A549 (cell line): ENCODE results near the gene SYCE3. TPM values are rescaled to one million over a fixed set of nuclear protein-coding genes. Genes with fewer than 3 reads are reported as not detected.

Experiments
- ATAC-seq, 2 experiments: fragments of 200-7000 bp in 1 of 2; fragments of >200 bp in 1 of 2; cut with Nextera tagmentation in 1 of 2; cut with Tn5 transposase in 1 of 2; 3 replicates each; pipeline versions ENCODE4 v1.8.0 to v1.9.1; 2018 to 2020; ENCODE audit warnings: mild to moderate bottlenecking in 1 of 2, moderate library complexity in 1 of 2
- CTCF ChIA-PET: fragments of 300-600 bp; sonication (Branson Sonifier 250); formaldehyde crosslinking; extraction: SDS; loops from one replicate; lab custom pipeline; 2021; ENCODE audit warnings: antibody characterized with exemption, inconsistent platforms; lab: Yijun Ruan, JAX
- POLR2A ChIA-PET: fragments of 350-600 bp; formaldehyde crosslinking; extraction: SDS; loops from one replicate; lab custom pipeline; 2021; ENCODE audit warnings: antibody characterized with exemption, inconsistent platforms; lab: Yijun Ruan, JAX
- DNase-seq, 2 experiments: peaks; one replicate each; pipeline versions ENCODE4 v3.0.0 to v3.0.0-alpha.2; 2011 to 2016; ENCODE audit warnings: low read depth in 1 of 2, low spot score in 1 of 2
- FAIRE-seq: peaks from 2 replicates; lab custom pipeline; 2011; peaks lifted over from hg19 to GRCh38; lab: Jason Lieb, UNC
- H3K27ac ChIP-seq, 2 experiments: fragments of >200 bp; sonication (Bioruptor Twin); formaldehyde crosslinking; 3 replicates each; pipeline ENCODE4 v1.5.1; 2016 to 2017
- H3K4me1 ChIP-seq: fragments of >200 bp; sonication (Bioruptor Twin); formaldehyde crosslinking; 3 replicates; pipeline ENCODE4 v1.6.1; 2016
- H3K4me2 ChIP-seq: fragments of >200 bp; sonication (Bioruptor Twin); formaldehyde crosslinking; 3 replicates; pipeline ENCODE4 v1.6.1; 2016
- H3K4me3 ChIP-seq: fragments of >200 bp; sonication (Bioruptor Twin); formaldehyde crosslinking; 3 replicates; pipeline ENCODE4 v1.5.1; 2016
- H3K9me3 ChIP-seq: fragments of >200 bp; sonication (Bioruptor Twin); formaldehyde crosslinking; 3 replicates; pipeline ENCODE4 v1.6.1; 2016
- BCL3 ChIP-seq: fragments of >200 bp; sonication (Bioruptor Twin); formaldehyde crosslinking; IDR thresholded peaks from 3 replicates; pipeline ENCODE4 v1.6.1; 2016
- CBX2 ChIP-seq: fragments of 200-600 bp; sonication (generic); IDR thresholded peaks from 2 replicates; pipeline ENCODE4 v1.6.1; 2016; ENCODE audit warnings: low read depth, mild to moderate bottlenecking, borderline replicate concordance
- CEBPB ChIP-seq, 2 experiments: fragments of >200 bp in 1 of 2; sonication (Bioruptor Twin) in 1 of 2; formaldehyde crosslinking in 1 of 2; IDR thresholded peaks; 2 replicates each; pipeline ENCODE4 v1.6.1; 2012 to 2016
- CHD2 ChIP-seq: fragments of 150-350 bp; IDR thresholded peaks from 2 replicates; pipeline ENCODE4 v1.6.1; 2014; ENCODE audit warnings: low read length; ENCODE audit not compliant: partially characterized antibody
- EHF ChIP-seq: fragments of 250-450 bp; sonication (Bioruptor Pico); IDR thresholded peaks from 2 replicates; pipeline ENCODE4 v1.5.0; 2020; ENCODE audit warnings: mild to moderate bottlenecking
- ELK1 ChIP-seq: fragments of 150-350 bp; IDR thresholded peaks from 2 replicates; pipeline ENCODE4 v1.6.1; 2014; ENCODE audit warnings: low read depth, mild to moderate bottlenecking, low read length
- FOSB ChIP-seq: fragments of 250-450 bp; sonication (Bioruptor Pico); IDR thresholded peaks from 2 replicates; pipeline ENCODE4 v1.5.0; 2020; ENCODE audit warnings: mild to moderate bottlenecking, moderate library complexity
- FOXS1 ChIP-seq: fragments of 250-450 bp; sonication (Bioruptor Pico); IDR thresholded peaks from 2 replicates; pipeline ENCODE4 v1.5.0; 2020; ENCODE audit warnings: mild to moderate bottlenecking, moderate library complexity
- HMGXB4 ChIP-seq: fragments of 250-450 bp; sonication (Bioruptor Pico); IDR thresholded peaks from 2 replicates; pipeline ENCODE4 v1.5.0; 2021; ENCODE audit warnings: mild to moderate bottlenecking, moderate library complexity, borderline replicate concordance
- HOXA7 ChIP-seq: fragments of 250-450 bp; sonication (Bioruptor Pico); IDR thresholded peaks from 2 replicates; pipeline ENCODE4 v1.5.0; 2020; ENCODE audit warnings: mild to moderate bottlenecking, moderate library complexity
- JUN ChIP-seq, 2 experiments: fragments of >200 bp; sonication (Bioruptor Twin); formaldehyde crosslinking; IDR thresholded peaks; 2 replicates in 1 of 2; 3 replicates in 1 of 2; pipeline ENCODE4 v1.6.1; 2016 to 2017
- KDM1A ChIP-seq: fragments of 200-600 bp; sonication (generic); IDR thresholded peaks from 2 replicates; pipeline ENCODE4 v1.6.1; 2016; ENCODE audit warnings: low read depth, mild to moderate bottlenecking
- KDM5A ChIP-seq: fragments of 200-600 bp; sonication (generic); IDR thresholded peaks from 2 replicates; pipeline ENCODE4 v1.6.1; 2016; ENCODE audit warnings: antibody characterized with exemption, mild to moderate bottlenecking
- MAX ChIP-seq: IDR thresholded peaks from 2 replicates; pipeline ENCODE4 v1.6.1; 2012
- POLR2A ChIP-seq: IDR thresholded peaks from 2 replicates; pipeline ENCODE4 v1.6.1; 2012; ENCODE audit warnings: mild to moderate bottlenecking, low read length
- RAD21 ChIP-seq, 2 experiments: fragments of >200 bp in 1 of 2; sonication (Bioruptor Twin) in 1 of 2; formaldehyde crosslinking in 1 of 2; IDR thresholded peaks in 1 of 2; conservative IDR thresholded peaks in 1 of 2; 2 replicates in 1 of 2; 3 replicates in 1 of 2; pipeline ENCODE4 v1.6.1; 2012 to 2018; ENCODE audit warnings: inconsistent platforms in 1 of 2
- RCOR1 ChIP-seq: fragments of 150-350 bp; IDR thresholded peaks from 2 replicates; pipeline ENCODE4 v1.6.1; 2014; ENCODE audit warnings: antibody characterized with exemption, low read length, low read depth
- REST ChIP-seq: fragments of 200-600 bp; sonication (generic); IDR thresholded peaks from 2 replicates; pipeline ENCODE4 v1.6.1; 2016; ENCODE audit warnings: antibody characterized with exemption, mild to moderate bottlenecking, moderate library complexity
- TFCP2L1 ChIP-seq: fragments of 250-450 bp; sonication (Bioruptor Pico); IDR thresholded peaks from 2 replicates; pipeline ENCODE4 v1.5.0; 2021; ENCODE audit warnings: mild to moderate bottlenecking
- USF2 ChIP-seq: fragments of 450-650 bp; IDR thresholded peaks from 2 replicates; pipeline ENCODE4 v1.6.1; 2014; ENCODE audit warnings: antibody characterized with exemption
- WGBS: methylation state at CpG from one replicate; pipeline ENCODE4 v1.1.6; 2017; ENCODE audit errors: missing lambda C conversion rate; 5-methylcytosine and 5-hydroxymethylcytosine counted together
- polyA plus RNA-seq, 4 experiments: library from polyadenylated mRNA; depleted of rRNA in 3 of 4; stranded (reverse); fragments of >200 nt; fragmentation: RNase III in 1 of 4; extraction: RNeasy Plus Mini Kit Qiagen cat#74134 plus additional on column Dnase treatment in 1 of 4; gene quantifications; 2 replicates in 3 of 4; 3 replicates in 1 of 4; pipeline ENCODE4 v1.2.3, GENCODE V29; 2011 to 2017

SYCE3 gene
- polyA plus RNA-seq, 2 of the 4 experiments (the other 2 are of a cell fraction), result 0.45 to 0.59 TPM

- no peak for TF ChIP-seq REST
- no peak for TF ChIP-seq CBX2
- TF ChIP-seq MAX, result no peak
- no peak for TF ChIP-seq CHD2
- no peak for TF ChIP-seq POLR2A
- no peak for TF ChIP-seq HOXA7
- TF ChIP-seq USF2, result no peak
- no peak for TF ChIP-seq FOSB (CRISPR knock-in tag)
Observed at GRCh38 chr22:50504369-50505211, 58.1 kb downstream of the SYCE3 start (continued).

- H3K4me1 ChIP-seq, result peaks cover 7% of the 10 kb centered on the region; the same call in 1 of the 3 replicates
- no peak overlapping the region for H3K4me3 ChIP-seq
- H3K9me3 ChIP-seq, result no peaks in the 10 kb centered on the region
- TF ChIP-seq EHF (CRISPR knock-in tag) (no peak), KDM5A (no peak), JUN (IDR thresholded peaks at IDR 0.05) (no peak), ELK1 (no peak), KDM1A (no peak), RCOR1 (no peak), HMGXB4 (CRISPR knock-in tag) (no peak), CEBPB (IDR thresholded peaks at IDR 0.05) (no peak), FOXS1 (CRISPR knock-in tag) (no peak), BCL3 (no peak), POLR2A (no peak), RAD21 (conservative IDR thresholded peaks at IDR 0.05 in 1 of 2, IDR thresholded peaks at IDR 0.05 in 1 of 2) (no peak), TFCP2L1 (CRISPR knock-in tag) (no peak)
- TF ChIP-seq, all 56 proteins: peak for 0
- ATAC-seq (peak in 1 of 2 experiments; percentile 27; a peak in 2 of 6 replicates), DNase-seq (no peak), FAIRE-seq (no peak)
- Histone ChIP-seq H3K27ac (no peak overlapping the region), H3K4me2 (no peak overlapping the region)
- 100% methylated on average over 7 of the region's 26 CpGs for WGBS
- CTCF ChIA-PET, result interaction anchor here (1.8 kb wide), 1 partner anchor 252 kb away, joined by 4 read pairs; the partner anchor contains the start of gene HDAC10
- POLR2A ChIA-PET, result no interaction called here
Observed at GRCh38 chr22:50503475-50504145, 59.1 kb downstream of the SYCE3 start.
